Endothelial cell (in vitro differentiated cells): ENCODE measurements around the gene SHC3. TPM values are rescaled to one million over a fixed set of nuclear protein-coding genes. Genes with fewer than 3 reads are reported as not detected.
A peak's percentile ranks its signal among the peaks of the same experiment; 100 is the strongest.

Experiments
- DNase-seq: peaks from one replicate; pipeline ENCODE4 v3.0.0; 2021; ENCODE audit warnings: low spot score
- H3K27ac Mint-ChIP-seq: one replicate; pipeline ENCODE4 v1.8.0; 2021; ENCODE audit warnings: mixed read lengths, inconsistent platforms; ENCODE audit not compliant: unreplicated experiment
- H3K27me3 Mint-ChIP-seq: one replicate; pipeline ENCODE4 v1.8.0; 2021; ENCODE audit warnings: mild to moderate bottlenecking, moderate library complexity, mixed read lengths, inconsistent platforms; ENCODE audit not compliant: unreplicated experiment
- H3K36me3 Mint-ChIP-seq: one replicate; pipeline ENCODE4 v1.8.0; 2021; ENCODE audit warnings: mild to moderate bottlenecking, low read depth, mixed read lengths, inconsistent platforms; ENCODE audit not compliant: unreplicated experiment
- H3K4me1 Mint-ChIP-seq: one replicate; pipeline ENCODE4 v1.8.0; 2021; ENCODE audit warnings: mild to moderate bottlenecking, mixed read lengths, inconsistent platforms; ENCODE audit not compliant: unreplicated experiment
- H3K4me3 Mint-ChIP-seq: one replicate; pipeline ENCODE4 v1.8.0; 2021; ENCODE audit warnings: mild to moderate bottlenecking, mixed read lengths, inconsistent platforms; ENCODE audit not compliant: unreplicated experiment
- H3K9me3 Mint-ChIP-seq: one replicate; pipeline ENCODE4 v1.8.0; 2021; ENCODE audit warnings: mixed read lengths, inconsistent platforms; ENCODE audit not compliant: unreplicated experiment
- total RNA-seq: library from RNA; stranded (reverse); fragmentation: NEBNext Ultra II Directional; extraction: Animal tissue kit (Norgen Biotek cat#: 25700); gene quantifications from one replicate; pipeline ENCODE4 v1.2.1, GENCODE V29; 2021; ENCODE audit not compliant: unreplicated experiment
- TF ChIP-seq, protein P1 (sequence below): fragments of 200-600 bp; sonication (generic); IDR thresholded peaks from one replicate; pipeline ENCODE4 v1.5.0; 2021; ENCODE audit warnings: antibody characterized with exemption; ENCODE audit not compliant: unreplicated experiment

The SHC3 gene
- total RNA-seq, 1 donor from 2014 or later, result 6.5 TPM

GRCh38 chr9:89032173-89032572 is 146.4 kb downstream of the SHC3 start:
- Mint-ChIP-seq H3K4me3 (no peak overlapping the region), H3K36me3 (peaks cover 6% of the 10 kb centered on the region), H3K4me1 (peaks cover under 1% of the 10 kb centered on the region), H3K9me3 (no peaks in the 10 kb centered on the region), H3K27me3 (peaks cover 2% of the 10 kb centered on the region), H3K27ac (no peak overlapping the region)
- no peak for DNase-seq
- TF ChIP-seq, protein P1, sequence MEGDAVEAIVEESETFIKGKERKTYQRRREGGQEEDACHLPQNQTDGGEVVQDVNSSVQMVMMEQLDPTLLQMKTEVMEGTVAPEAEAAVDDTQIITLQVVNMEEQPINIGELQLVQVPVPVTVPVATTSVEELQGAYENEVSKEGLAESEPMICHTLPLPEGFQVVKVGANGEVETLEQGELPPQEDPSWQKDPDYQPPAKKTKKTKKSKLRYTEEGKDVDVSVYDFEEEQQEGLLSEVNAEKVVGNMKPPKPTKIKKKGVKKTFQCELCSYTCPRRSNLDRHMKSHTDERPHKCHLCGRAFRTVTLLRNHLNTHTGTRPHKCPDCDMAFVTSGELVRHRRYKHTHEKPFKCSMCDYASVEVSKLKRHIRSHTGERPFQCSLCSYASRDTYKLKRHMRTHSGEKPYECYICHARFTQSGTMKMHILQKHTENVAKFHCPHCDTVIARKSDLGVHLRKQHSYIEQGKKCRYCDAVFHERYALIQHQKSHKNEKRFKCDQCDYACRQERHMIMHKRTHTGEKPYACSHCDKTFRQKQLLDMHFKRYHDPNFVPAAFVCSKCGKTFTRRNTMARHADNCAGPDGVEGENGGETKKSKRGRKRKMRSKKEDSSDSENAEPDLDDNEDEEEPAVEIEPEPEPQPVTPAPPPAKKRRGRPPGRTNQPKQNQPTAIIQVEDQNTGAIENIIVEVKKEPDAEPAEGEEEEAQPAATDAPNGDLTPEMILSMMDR, result no peak

DNA sequence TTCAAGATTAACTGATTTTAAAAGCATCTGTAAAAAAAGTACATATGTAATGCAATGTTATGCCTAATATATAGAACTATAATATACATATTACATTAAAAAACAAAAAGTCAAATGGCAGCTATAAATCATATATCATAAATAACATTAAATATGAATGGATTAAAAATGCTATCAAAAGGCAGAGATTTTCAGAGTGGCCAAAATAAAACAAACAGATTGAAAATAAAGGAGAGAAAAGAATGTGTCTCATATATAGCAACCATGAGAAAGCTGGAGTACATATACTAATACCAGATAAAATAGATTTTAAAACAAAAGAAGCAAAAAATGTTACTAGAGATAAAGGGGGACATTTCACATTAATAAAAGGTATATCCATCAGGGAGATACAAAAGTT is 148.8 kb downstream of the SHC3 start:
- H3K27me3 Mint-ChIP-seq, result peaks cover 4% of the 10 kb centered on the region
- no peaks in the 10 kb centered on the region for H3K9me3 Mint-ChIP-seq
- peaks cover 12% of the 10 kb centered on the region for H3K36me3 Mint-ChIP-seq

GRCh38 chr9:89026876-89027275 is 151.7 kb downstream of the SHC3 start:
- peaks cover 4% of the 10 kb centered on the region for H3K27me3 Mint-ChIP-seq
- H3K4me3 Mint-ChIP-seq, result no peak overlapping the region
- no peak for DNase-seq
- TF ChIP-seq, protein P1, result no peak
- H3K36me3 Mint-ChIP-seq, result peaks cover 12% of the 10 kb centered on the region
- H3K9me3 Mint-ChIP-seq, result no peaks in the 10 kb centered on the region
- peaks cover 11% of the 10 kb centered on the region for H3K4me1 Mint-ChIP-seq
- H3K27ac Mint-ChIP-seq, result peak overlapping the region; percentile 78

More for the DNA sequence above, 148.8 kb downstream of the SHC3 start:
- no peak for DNase-seq
- Mint-ChIP-seq H3K4me1 (peaks cover 5% of the 10 kb centered on the region), H3K4me3 (no peak overlapping the region), H3K27ac (no peak overlapping the region)
- TF ChIP-seq, protein P1, result no peak

- Mint-ChIP-seq H3K4me3 (no peak overlapping the region), H3K4me1 (peaks cover 17% of the 10 kb centered on the region), H3K27me3 (peaks cover 4% of the 10 kb centered on the region)
Observed at GRCh38 chr9:89025553-89025952, 153.1 kb downstream of the SHC3 start.

DNA sequence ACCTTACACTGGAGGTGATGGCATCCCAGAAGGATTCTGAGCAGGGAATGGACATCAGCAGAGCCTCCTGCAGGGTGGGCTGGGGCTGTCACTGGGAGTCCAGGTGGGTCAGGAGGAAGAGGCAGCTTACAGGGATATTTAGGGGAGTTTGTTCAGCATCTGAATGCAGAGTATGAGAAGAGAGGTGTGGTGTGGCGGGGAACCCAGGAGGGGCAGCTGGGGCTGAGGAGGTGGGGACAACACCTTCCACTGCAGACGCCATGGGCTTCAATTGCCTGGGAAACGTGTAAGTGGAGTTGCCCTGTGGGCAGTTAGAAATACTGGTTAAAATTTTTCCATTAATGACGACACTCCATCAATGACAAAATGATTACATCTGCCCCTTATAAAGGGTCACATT is 153.9 kb downstream of the SHC3 start:
- Mint-ChIP-seq H3K27me3 (peaks cover 4% of the 10 kb centered on the region), H3K27ac (no peak overlapping the region), H3K4me1 (peaks cover 17% of the 10 kb centered on the region), H3K9me3 (no peaks in the 10 kb centered on the region), H3K4me3 (no peak overlapping the region), H3K36me3 (peaks cover 7% of the 10 kb centered on the region)
- DNase-seq, result no peak
- TF ChIP-seq, protein P1, result no peak

More at GRCh38 chr9:89025553-89025952, 153.1 kb downstream of the SHC3 start:
- no peaks in the 10 kb centered on the region for H3K9me3 Mint-ChIP-seq
- TF ChIP-seq, protein P1, result no peak
- no peak for DNase-seq
- H3K36me3 Mint-ChIP-seq, result peaks cover 7% of the 10 kb centered on the region
- no peak overlapping the region for H3K27ac Mint-ChIP-seq
